Activated CD4-positive, alpha-beta memory T cell treated with anti-CD3 and anti-CD28 coated beads, Interleukin-2, amount 10 ng/mL, durations not matched to agents 7 days and 5 days (primary cell): Measurements from ENCODE around the gene USP26. TPM values are rescaled to one million over a fixed set of nuclear protein-coding genes. Genes with fewer than 3 reads are reported as not detected.
"Not testable (repeated sequence)": the region's sequence is repeated elsewhere in the genome, so short reads cannot be mapped to it uniquely, and the experiment has no call there.

ENCODE experiments used
- CTCF ChIA-PET: fragments of 350-600 bp; sonication (Branson Sonifier 250); formaldehyde crosslinking; loops from one replicate; lab custom pipeline; 2021; ENCODE audit warnings: antibody characterized with exemption, inconsistent platforms; lab: Charles Lee
- POLR2A ChIA-PET: fragments of 350-600 bp; sonication (Branson Sonifier 250); formaldehyde crosslinking; loops from one replicate; lab custom pipeline; 2021; ENCODE audit warnings: antibody characterized with exemption; lab: Charles Lee
- DNase-seq: peaks from one replicate; pipeline ENCODE4 v3.0.0-alpha.2; 2020
- H3K27ac Mint-ChIP-seq: one replicate; pipeline ENCODE4 v1.8.0; 2021; ENCODE audit warnings: mild to moderate bottlenecking, mixed read lengths
- H3K27me3 Mint-ChIP-seq: one replicate; pipeline ENCODE4 v1.8.0; 2021; ENCODE audit warnings: mixed read lengths
- H3K36me3 Mint-ChIP-seq: one replicate; pipeline ENCODE4 v1.8.0; 2021; ENCODE audit warnings: low read depth, mixed read lengths
- H3K4me1 Mint-ChIP-seq: one replicate; pipeline ENCODE4 v1.8.0; 2021; ENCODE audit warnings: mixed read lengths
- H3K4me3 Mint-ChIP-seq: one replicate; pipeline ENCODE4 v1.8.0; 2021; ENCODE audit warnings: mild to moderate bottlenecking, mixed read lengths
- H3K9me3 Mint-ChIP-seq: one replicate; pipeline ENCODE4 v1.8.0; 2021; ENCODE audit warnings: mixed read lengths
- total RNA-seq, 2 experiments: library from RNA; stranded (reverse); gene quantifications; one replicate each; pipeline ENCODE4 v1.2.3, GENCODE V29; 2021

Gene USP26
- total RNA-seq, 2 experiments from 2014 or later = not detected

- DNase-seq = no peak
- Mint-ChIP-seq H3K4me1 (no peaks in the 10 kb centered on the region), H3K4me3 (no peak overlapping the region), H3K9me3 (no peaks in the 10 kb centered on the region), H3K27me3 (no peaks in the 10 kb centered on the region), H3K27ac (no peak overlapping the region), H3K36me3 (no peaks in the 10 kb centered on the region)
- ChIA-PET POLR2A (no interaction called here), CTCF (no interaction called here)
Measured at GRCh38 chrX:132990835-132991234, 106.1 kb downstream of the USP26 start.

- peaks cover 9% of the 10 kb centered on the region for H3K27me3 Mint-ChIP-seq
- POLR2A ChIA-PET = no interaction called here
- H3K9me3 Mint-ChIP-seq = no peaks in the 10 kb centered on the region
- H3K36me3 Mint-ChIP-seq = no peaks in the 10 kb centered on the region
- H3K27ac Mint-ChIP-seq = no peak overlapping the region
- no peak overlapping the region for H3K4me3 Mint-ChIP-seq
- CTCF ChIA-PET = no interaction called here
- H3K4me1 Mint-ChIP-seq = no peaks in the 10 kb centered on the region
- no peak for DNase-seq
Measured at GRCh38 chrX:132986556-132986955, 110.4 kb downstream of the USP26 start.

GRCh38 chrX:132984058-132984650 is 112.8 kb downstream of the USP26 start:
- H3K9me3 Mint-ChIP-seq = no peaks in the 10 kb centered on the region
- ChIA-PET POLR2A (no interaction called here), CTCF (no interaction called here)
- DNase-seq = no peak
- no peak overlapping the region for H3K4me3 Mint-ChIP-seq
- H3K27me3 Mint-ChIP-seq = peaks cover 9% of the 10 kb centered on the region
- no peaks in the 10 kb centered on the region for H3K4me1 Mint-ChIP-seq
- no peaks in the 10 kb centered on the region for H3K36me3 Mint-ChIP-seq
- H3K27ac Mint-ChIP-seq = no peak overlapping the region

- DNase-seq = no peak
- H3K27me3 Mint-ChIP-seq = peaks cover 9% of the 10 kb centered on the region
- H3K9me3 Mint-ChIP-seq = no peaks in the 10 kb centered on the region
- H3K36me3 Mint-ChIP-seq = no peaks in the 10 kb centered on the region
- no peak overlapping the region for H3K27ac Mint-ChIP-seq
- no peaks in the 10 kb centered on the region for H3K4me1 Mint-ChIP-seq
- ChIA-PET CTCF (no interaction called here), POLR2A (no interaction called here)
- H3K4me3 Mint-ChIP-seq = no peak overlapping the region
Measured at GRCh38 chrX:132983496-132983895, 113.4 kb downstream of the USP26 start.

- DNase-seq, H3K36me3 Mint-ChIP-seq, H3K4me1 Mint-ChIP-seq, H3K27me3 Mint-ChIP-seq, H3K9me3 Mint-ChIP-seq, CTCF ChIA-PET, H3K4me3 Mint-ChIP-seq, POLR2A ChIA-PET, H3K27ac Mint-ChIP-seq: not testable (repeated sequence)
Measured at GRCh38 chrX:132980035-132980434, 116.9 kb downstream of the USP26 start.

Other genes starting within 250 kb of the USP26 start
- gene HS6ST2, start 138.5 kb downstream of the USP26 start, total RNA-seq = under 1 TPM; 0.18 to 0.38 TPM
- not detected for gene TFDP3, start 121.2 kb upstream of the USP26 start, total RNA-seq